ENCODE results near the gene HMG20B. TPM values are rescaled to one million over a fixed set of nuclear protein-coding genes. Genes with fewer than 3 reads are reported as not detected.

The HMG20B gene
- total RNA-seq, 1 donor from 2014 or later, result 135 TPM

- TF ChIP-seq, protein P1, sequence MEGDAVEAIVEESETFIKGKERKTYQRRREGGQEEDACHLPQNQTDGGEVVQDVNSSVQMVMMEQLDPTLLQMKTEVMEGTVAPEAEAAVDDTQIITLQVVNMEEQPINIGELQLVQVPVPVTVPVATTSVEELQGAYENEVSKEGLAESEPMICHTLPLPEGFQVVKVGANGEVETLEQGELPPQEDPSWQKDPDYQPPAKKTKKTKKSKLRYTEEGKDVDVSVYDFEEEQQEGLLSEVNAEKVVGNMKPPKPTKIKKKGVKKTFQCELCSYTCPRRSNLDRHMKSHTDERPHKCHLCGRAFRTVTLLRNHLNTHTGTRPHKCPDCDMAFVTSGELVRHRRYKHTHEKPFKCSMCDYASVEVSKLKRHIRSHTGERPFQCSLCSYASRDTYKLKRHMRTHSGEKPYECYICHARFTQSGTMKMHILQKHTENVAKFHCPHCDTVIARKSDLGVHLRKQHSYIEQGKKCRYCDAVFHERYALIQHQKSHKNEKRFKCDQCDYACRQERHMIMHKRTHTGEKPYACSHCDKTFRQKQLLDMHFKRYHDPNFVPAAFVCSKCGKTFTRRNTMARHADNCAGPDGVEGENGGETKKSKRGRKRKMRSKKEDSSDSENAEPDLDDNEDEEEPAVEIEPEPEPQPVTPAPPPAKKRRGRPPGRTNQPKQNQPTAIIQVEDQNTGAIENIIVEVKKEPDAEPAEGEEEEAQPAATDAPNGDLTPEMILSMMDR (conservative IDR thresholded peaks at IDR 0.05; ENCODE audit: low read depth, low read length), result no peak
- DNase-seq (ENCODE audit: low read depth), result no peak
- H3K4me3 ChIP-seq (ENCODE audit: low read depth, low read length), result no peak overlapping the region
Measured at GRCh38 chr19:3619631-3620012, 46.9 kb downstream of the HMG20B start.

DNA sequence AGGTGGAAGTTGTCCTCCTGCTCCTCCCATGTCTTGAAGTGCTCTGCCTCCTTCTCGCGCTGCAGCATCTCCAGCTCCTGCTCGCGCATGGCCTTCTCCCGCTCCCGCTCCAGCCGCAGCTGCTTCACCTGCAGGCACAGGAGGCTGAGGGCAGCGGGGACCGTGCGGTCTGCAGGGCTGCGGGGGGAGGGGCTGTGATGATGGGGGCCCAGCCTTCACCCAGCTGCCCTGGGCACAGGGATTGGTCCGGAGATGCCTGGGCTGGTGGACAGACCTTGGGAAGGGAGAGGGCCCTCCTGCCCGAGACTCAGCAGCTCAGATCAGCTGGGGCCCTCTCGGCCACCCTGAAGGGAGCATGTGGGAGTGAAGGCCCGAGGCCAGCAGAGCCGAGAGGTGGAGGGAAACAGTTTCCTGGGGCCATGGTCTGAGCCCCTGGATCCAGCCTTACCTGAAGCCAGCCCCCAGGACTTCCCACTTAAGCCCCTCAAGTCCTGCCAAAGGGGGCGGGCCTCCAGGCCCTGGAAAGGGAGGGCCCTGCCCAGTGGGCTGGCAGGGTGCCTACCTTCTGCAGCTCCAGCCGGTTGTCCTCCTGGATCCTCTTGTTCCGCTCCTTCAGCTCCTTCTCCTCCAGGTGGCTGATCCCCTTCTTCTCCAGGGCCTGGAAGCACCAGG lies 47.5 kb downstream of the HMG20B start:
- no peak overlapping the region for H3K4me3 ChIP-seq (ENCODE audit: low read depth, low read length)
- TF ChIP-seq, protein P1 (conservative IDR thresholded peaks at IDR 0.05; ENCODE audit: low read depth, low read length), result no peak
- no peak for DNase-seq (ENCODE audit: low read depth)

GRCh38 chr19:3620817-3621547 lies 48.2 kb downstream of the HMG20B start:
- DNase-seq (ENCODE audit: low read depth), result no peak
- H3K4me3 ChIP-seq (ENCODE audit: low read depth, low read length), result no peak overlapping the region
- TF ChIP-seq, protein P1 (conservative IDR thresholded peaks at IDR 0.05; ENCODE audit: low read depth, low read length), result no peak

DNA sequence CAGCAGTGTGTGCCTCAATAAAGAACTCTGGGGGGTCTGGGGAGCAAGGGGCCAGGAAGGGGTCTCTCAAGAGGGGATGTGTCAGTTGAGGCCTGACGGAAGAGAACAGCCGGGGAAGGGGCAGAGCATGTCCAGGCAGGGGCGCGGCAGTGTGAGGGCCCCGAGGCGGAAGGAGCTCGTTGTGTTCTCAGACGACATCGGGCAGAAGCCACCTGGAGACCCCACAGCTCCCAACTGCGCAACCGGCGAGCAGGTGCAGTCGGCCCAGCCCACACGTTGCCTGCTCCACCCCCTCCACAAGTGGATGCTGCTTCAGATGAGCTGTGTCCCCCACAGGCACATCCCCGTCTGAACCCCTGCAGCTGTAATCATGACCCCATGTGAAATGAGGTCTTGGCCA lies 48.9 kb downstream of the HMG20B start:
- no peak overlapping the region for H3K4me3 ChIP-seq (ENCODE audit: low read depth, low read length)
- no peak for DNase-seq (ENCODE audit: low read depth)
- TF ChIP-seq, protein P1 (conservative IDR thresholded peaks at IDR 0.05; ENCODE audit: low read depth, low read length), result no peak

DNA sequence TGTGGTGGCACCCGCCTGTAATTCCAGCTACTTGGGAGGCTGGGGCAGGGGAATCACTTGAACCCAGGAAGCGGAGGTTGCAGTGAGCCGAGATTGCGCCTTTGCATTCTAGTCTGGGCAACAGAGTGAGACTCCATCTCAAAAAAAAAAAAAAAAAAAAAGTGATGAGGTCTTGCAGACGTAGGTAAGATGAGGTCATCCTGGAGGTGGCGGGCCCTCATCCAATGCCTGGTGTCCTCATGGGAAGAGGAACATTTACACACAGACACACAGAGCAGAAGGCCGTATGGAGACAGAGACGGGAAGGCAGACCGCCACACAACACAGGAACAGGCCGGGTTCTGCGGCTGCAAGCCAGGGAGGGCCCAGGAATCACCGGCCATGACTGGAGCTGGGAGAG lies 49.5 kb downstream of the HMG20B start:
- TF ChIP-seq, protein P1 (conservative IDR thresholded peaks at IDR 0.05; ENCODE audit: low read depth, low read length), result no peak
- no peak for DNase-seq (ENCODE audit: low read depth)
- no peak overlapping the region for H3K4me3 ChIP-seq (ENCODE audit: low read depth, low read length)

DNA sequence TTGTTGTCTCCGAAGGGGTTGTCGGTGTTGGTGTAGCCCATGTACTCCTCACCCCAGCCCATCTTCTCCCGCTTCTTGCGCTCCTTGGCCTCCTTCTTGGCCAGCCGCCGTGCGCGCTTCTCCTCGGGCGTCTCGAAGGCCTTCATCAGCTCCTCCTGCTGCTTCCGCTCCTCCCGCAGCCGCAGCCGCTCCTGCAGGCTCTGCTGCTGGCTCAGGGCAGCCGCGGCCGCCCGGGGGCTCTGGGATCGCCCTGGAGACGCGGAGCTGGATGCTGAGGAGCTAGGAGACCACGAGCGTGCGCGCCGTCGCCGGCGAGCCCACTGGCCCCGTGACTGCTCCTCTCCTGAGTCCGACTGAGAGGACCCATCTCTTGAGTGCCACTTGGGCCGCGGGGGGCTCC lies 51.0 kb downstream of the HMG20B start:
- TF ChIP-seq, protein P1 (conservative IDR thresholded peaks at IDR 0.05; ENCODE audit: low read depth, low read length), result no peak
- no peak overlapping the region for H3K4me3 ChIP-seq (ENCODE audit: low read depth, low read length)
- DNase-seq (ENCODE audit: low read depth), result no peak
